ENCODE results near the gene NCF4. TPM values are rescaled to one million over a fixed set of nuclear protein-coding genes. Genes with fewer than 3 reads are reported as not detected.
A peak's percentile ranks its signal among the peaks of the same experiment; 100 is the strongest.

NCF4 gene
- total RNA-seq, result 10 to 100 TPM in 1 of 2 donors, 1 to 10 TPM in 1; 6.3 to 11.2 TPM
- long read RNA-seq, transcript NCF4-201 (10 exons, 1,396 nt), result major isoform, 8 of 12 reads
- long read RNA-seq, partial matches to known transcripts, result 3 of 12 reads
- long read RNA-seq, other reads (novel, unspliced or antisense), result 1 of 12 reads

GRCh38 chr22:36860821-36861659 is at the start of gene NCF4:
NCF4 (plus strand) TSS chr22:36861006; CDS start chr22:36861172, 166 bp downstream.
- DNase-seq (peak; percentile 68 to 85), ATAC-seq (peak; percentile 69)
- intact Hi-C loops (cut with DNase I, micrococcal nuclease), result no loop called here

- DNase-seq (no peak), ATAC-seq (no peak)
- intact Hi-C loops (cut with DNase I, micrococcal nuclease), result no loop called here
These were observed 49.6 kb upstream of the NCF4 start for GRCh38 chr22:36811094-36811800.

GRCh38 chr22:36814801-36815200 is 46.0 kb upstream of the NCF4 start:
- DNase-seq (no peak), ATAC-seq (no peak)
- intact Hi-C loops (cut with DNase I, micrococcal nuclease), result no loop called here

DNA sequence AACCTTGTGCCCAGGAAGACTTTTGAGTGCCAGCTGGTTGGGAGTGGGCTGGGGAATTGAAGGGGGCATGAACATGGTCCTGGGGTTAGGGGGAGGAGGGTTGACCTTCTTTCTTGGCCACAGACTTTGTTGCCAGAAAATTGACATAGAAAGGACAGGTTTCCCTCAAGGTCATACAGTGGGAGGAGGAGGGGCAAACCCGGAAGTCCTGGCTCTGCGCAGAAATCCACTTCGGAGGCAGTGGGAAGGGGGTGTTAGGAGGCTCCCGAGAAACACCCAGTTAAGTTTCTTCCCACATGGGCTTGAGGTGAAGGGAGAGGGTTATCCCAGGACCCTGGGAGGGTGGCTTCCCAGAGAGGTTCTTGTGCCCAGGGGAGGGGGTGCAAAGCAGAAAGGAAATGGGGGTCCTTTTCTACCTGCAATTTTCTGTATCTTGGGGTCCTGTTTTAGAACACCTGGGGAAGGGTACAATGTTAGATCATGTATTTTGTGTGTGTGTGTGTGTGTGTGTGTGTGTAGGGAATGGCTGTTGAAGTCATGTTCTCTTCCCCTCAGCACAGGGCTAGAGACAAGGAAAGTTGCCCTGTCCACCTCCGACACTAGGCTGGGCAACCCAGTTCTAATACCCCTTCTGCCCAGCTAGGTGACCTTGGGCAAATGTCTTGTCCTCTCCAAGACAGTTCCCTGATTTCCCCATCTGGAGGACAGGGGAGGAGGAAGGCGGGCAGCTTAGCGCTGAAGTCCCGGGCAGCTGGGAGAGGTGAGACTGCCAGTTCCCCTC is 45.1 kb upstream of the NCF4 start:
- DNase-seq (no peak), ATAC-seq (no peak)
- intact Hi-C loops (cut with DNase I, micrococcal nuclease), result no loop called here

- DNase-seq (no peak), ATAC-seq (no peak)
- intact Hi-C loops (cut with DNase I, micrococcal nuclease), result no loop called here
These were observed 44.5 kb upstream of the NCF4 start for GRCh38 chr22:36816339-36816635.

GRCh38 chr22:36816636-36817524 is 43.9 kb upstream of the NCF4 start, which contains the start of gene PVALB:
PVALB (minus strand) TSS chr22:36817035; CDS start chr22:36817005, 30 bp downstream.
- intact Hi-C loops (cut with DNase I, micrococcal nuclease), result no loop called here
- peak; percentile 82 for ATAC-seq
- peak in 1 of 2 donors; percentile 13 for DNase-seq

- intact Hi-C loops (cut with DNase I, micrococcal nuclease), result no loop called here
- DNase-seq (no peak), ATAC-seq (no peak)
These were observed 43.3 kb upstream of the NCF4 start for GRCh38 chr22:36817525-36817848.

DNA sequence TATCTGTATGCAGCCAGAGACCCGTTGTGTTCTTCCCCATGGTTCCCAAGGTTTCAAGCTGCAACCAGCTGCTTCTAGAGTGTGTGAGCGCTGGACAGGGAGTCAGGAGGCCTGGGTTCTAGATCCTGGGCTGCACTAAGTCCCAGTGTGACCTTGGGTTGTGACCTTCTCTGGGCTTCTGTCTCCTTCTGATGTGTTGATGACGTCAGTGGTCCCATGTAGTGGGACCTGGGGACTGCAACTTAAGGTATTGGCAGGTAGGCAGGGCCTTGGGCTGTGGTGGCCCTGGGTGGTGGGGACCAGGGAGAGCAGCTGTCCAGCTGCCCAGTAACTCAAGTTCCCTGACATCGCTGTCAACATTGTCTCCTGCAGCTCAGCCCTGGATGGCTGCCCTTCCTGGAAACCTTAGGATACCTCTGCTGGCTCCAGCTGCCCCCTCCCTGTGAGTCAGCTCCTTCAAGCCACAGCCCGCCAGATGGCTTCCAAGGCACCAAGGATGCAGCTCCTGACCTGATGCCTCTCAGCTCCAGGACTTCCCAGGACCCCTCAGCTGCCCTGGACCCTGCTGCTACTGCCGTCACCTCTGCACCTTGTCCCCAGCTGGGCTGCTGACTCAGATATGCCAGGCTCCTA is 42.7 kb upstream of the NCF4 start:
- intact Hi-C loops (cut with DNase I, micrococcal nuclease), result no loop called here
- no peak for ATAC-seq
- DNase-seq, result no peak

DNA sequence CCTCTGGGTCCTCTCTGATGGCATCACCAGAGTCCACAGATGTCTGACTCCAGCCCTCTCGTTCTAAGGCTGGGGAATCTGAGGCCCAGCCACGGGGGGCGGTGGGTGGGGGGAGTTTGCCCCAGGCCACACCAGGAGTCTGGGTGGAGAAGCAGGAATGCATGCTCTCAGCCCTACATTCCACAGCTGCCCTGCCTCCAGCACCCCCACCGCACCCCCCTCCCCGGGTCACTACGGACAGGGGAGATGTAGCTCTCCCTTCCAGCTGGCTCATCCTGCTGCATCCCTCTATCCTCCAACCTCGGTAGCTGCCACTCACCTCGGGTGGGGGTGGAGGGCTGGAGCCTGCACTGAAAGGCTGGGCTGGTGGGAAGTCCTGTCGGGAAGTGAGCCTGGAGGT is 41.7 kb upstream of the NCF4 start:
- intact Hi-C loops (cut with DNase I, micrococcal nuclease), result no loop called here
- DNase-seq, result no peak
- ATAC-seq, result no peak

DNA sequence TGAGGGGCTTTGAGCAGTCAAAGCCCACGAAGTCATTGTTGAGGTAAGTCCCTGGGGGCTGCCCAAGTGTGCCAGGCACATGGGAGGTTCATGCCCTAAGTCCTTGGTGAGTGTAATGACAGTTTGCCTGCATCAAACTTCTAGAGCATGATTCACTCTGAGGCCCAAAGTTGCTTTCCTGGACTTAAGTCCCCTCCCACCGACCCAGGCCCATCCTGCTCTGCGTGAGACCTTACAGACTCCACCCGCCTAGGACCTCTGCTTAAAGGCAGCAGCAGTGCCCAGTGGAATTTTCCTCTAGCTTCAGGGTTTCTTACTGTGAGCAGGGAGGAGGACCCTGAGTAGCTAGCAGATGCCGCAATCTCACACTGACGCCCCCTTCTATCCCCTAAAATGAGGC is 38.2 kb upstream of the NCF4 start:
- ATAC-seq, result no peak

GRCh38 chr22:36823186-36823839 is 37.5 kb upstream of the NCF4 start:
- DNase-seq (no peak), ATAC-seq (no peak)
- intact Hi-C loops (cut with DNase I, micrococcal nuclease), result no loop called here

More for the DNA sequence above, 38.2 kb upstream of the NCF4 start:
- intact Hi-C loops (cut with DNase I, micrococcal nuclease), result no loop called here
- DNase-seq, result no peak

GRCh38 chr22:36824655-36825054 is 36.2 kb upstream of the NCF4 start:
- ATAC-seq (no peak), DNase-seq (no peak)
- intact Hi-C loops (cut with DNase I, micrococcal nuclease), result no loop called here

DNA sequence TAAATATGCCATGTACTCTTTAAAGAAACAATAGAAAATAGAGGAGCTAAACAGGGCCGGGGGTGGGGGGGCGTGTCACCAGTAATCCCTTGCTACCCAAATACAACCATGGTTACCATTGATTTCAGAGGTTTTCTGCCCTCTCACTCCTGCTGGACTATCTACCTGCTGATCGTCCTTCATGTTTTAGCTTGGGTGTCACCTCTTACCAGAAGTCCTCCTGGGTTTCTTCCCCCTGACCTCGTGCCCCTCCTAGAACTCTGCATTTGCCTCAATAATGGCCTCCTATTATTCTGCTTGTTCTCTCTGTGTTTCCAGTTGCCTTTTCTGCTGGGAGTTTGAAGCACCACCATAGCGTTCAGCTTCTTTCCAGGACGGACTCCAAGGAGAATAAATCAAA is 34.5 kb upstream of the NCF4 start:
- no peak for ATAC-seq
- intact Hi-C loops (cut with DNase I, micrococcal nuclease), result no loop called here
- no peak for DNase-seq

DNA sequence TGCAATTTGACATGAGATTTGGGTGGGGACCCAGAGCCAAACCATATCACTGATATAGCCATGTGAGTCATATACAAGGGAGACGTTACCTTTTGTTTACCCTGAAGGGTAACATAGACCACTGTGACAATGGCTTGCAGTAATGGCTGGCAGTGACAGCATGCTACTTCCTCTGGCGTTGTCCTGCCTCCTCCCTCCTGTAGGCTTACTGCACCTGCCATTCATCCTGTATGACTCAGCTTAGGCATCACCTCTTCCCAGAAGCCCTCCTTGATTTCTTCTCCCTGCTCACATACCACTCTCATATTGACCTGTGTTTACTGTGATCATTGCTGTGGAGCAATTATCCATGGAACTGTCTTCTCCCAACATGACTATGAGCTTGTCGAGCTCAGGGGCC is 32.0 kb upstream of the NCF4 start:
- no peak for DNase-seq
- ATAC-seq, result peak; percentile 47
- intact Hi-C loops (cut with DNase I, micrococcal nuclease), result no loop called here

DNA sequence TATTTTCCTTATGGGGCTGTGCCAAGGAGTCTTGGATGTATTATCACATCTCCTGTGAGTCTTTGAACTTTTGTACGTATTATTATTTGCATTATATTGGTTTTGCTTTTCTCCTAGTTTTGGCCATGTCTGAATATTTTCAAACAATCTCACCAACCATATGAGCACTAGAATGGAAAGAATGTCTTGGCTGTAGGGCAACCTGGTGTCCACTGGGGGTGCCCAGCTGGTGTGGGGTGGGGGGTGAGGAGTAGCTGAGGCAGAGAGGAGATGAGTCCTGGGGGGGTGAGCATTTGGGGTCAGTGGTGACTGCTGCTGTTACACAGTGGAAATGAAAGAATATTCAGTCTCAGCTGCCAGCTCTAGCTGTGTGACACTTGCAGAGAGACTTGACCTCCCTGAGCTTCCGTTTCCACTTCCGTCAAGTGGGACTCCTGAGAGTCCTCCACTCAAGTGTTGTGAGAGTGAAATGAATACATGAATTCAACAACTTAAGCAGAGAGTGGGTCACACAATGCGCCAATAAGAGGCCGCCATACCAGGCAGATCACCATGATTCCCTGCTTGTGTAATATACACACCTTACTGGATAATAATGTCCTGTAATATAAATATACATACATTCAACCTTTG is 31.3 kb upstream of the NCF4 start:
- ATAC-seq, result no peak
- intact Hi-C loops (cut with DNase I, micrococcal nuclease), result no loop called here
- no peak for DNase-seq

DNA sequence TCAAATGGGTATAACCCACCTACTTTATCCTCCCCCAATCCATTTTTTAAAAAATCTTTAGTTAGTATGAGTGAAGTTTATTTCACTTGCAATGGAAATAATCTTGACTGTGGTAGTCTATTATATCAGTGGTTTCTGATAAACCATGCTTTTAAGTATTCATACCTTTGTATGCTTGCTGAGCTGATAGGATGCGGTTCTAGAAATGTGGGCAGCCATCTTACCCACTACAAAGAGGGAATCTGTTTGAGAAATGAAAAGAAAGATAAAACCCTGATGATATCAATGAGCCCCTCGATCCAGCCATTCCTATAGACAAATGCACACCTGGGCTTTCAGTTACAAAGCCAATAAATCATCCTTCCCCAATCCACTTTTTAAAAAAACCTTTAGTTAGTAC is 30.2 kb upstream of the NCF4 start:
- no peak for ATAC-seq
- intact Hi-C loops (cut with DNase I, micrococcal nuclease), result no loop called here

DNA sequence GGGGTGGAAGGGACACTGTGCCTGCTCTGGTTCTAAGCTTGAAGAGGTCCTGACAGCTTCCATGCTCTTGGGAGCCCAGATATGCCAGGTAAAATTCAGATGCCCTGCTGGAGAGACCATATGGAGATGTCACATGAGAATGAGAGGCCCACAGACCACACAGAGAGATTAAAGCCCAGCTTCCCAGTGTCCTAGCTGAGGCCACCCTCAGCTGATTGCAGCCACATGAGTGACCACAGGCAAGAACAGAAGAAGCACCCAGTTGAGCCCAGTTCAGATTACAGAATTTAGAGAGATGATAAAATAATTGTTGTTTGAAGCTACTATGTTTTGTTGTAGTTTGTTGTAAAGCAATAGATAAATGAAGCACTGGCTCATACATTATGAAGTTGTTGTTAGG is 29.6 kb upstream of the NCF4 start:
- ATAC-seq (no peak), DNase-seq (no peak)
- intact Hi-C loops (cut with DNase I, micrococcal nuclease), result no loop called here

More for the DNA sequence above, 30.2 kb upstream of the NCF4 start:
- no peak for DNase-seq

All from left colon (tissue), 2 donors.